Measurements from ENCODE around the gene TGFBRAP1.
"Not testable (repeated sequence)": the region's sequence is repeated elsewhere in the genome, so short reads cannot be mapped to it uniquely, and the experiment has no call there.

The TGFBRAP1 gene

DNA sequence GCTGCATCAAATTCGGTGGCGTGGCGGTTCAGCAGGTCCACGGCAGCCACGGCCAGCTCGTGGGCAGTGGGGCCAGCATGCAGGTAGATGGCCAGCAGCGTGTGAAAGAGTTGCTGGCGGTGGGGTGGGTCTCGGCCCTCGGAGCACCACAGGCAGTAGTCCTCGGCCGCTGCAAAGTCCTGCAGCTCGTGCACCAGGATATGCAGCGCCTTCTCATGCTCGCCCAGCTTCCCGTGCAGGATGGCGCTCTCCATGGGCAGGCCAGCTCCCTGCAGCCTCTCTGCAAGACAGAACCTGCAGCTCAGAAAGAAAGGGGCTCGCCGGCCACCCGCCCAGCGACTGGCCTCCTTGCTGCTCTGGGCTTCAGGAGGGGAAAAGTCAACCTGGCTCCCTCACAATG, 60.1 kb downstream of the TGFBRAP1 start:
- no peak for DNase-seq

DNA sequence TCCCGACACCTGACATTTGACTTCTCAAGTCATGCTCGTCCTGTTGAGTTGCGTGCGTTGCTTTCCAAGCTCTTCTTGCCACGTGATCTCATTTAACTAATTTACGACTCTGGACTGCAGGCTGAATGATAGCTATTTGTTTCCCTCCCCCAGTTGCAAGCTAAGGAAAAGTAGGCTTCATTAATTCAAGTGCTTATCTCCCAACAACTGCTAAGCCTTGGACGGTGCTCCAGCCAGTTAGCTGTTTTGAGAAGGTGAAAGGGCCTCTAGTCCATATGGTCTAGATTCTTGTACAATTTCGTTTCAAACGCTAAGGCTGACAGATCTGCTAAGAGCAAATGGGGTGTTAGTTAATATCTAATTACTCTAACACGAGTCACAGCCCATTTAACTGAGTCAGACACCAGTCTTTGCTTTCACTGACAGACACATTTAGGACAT, 66.9 kb downstream of the TGFBRAP1 start:
- DNase-seq = no peak

DNA sequence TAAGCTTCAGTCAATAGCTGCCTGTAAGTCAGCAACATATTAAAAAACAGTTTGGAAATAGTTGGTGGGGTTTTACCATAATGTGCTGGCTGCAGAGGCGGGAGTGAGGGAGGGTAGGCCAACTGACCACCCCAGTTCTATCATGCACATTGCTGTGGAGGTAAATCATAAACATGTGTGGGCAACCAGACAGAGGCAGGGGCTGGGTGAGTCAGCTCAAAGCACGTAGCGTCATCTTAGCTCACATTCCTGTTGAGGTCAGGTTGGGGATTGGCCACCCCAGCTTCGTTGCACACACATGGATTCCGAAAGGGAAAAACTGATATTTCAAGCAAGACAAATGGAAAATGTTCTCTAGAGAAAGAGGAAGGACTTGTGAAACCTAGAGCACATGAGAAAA, 68.5 kb downstream of the TGFBRAP1 start:
- DNase-seq = no peak

DNA sequence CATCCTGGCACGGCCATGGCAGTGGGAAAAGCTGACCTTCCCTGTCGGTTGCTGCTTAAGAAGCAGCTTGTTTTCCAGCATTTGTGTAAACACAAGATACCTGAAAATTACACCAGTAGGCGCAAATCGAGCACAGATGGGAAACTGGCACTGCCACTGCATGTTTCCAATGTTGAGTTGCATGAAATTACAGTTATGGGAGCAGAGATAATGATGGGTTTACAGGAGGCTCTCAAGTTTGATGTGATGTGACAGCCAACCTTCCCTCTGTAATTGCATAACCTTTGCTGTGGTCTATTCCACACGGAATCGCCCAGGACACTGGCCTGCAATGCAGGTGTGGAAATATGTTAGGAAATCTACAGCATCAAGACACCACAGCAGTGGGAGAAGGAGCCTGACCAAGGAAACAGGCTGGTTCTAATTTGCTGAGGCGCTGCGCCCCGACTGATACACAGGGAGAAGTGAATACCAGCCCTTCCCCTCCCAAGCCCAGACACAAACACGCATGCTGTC, 70.6 kb downstream of the TGFBRAP1 start:
- DNase-seq = no peak

DNA sequence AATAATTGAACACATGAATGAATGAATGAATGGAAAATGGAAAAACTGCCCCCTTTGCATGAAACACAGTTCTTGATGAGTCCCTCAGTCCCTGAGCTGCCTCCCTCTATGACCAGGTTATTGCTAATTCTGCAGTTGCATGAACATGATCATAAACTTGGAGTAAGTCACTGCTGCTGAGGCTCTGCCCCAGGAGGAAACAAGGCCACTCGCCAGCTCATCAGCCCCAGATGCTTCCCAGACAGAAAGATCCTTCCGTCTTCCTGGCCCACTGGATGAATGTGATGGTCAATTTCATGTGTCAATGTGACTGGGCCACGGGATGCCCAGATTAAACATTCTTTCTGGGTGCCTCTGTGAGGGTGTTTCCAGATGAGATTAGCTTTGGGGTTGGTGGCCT, 71.6 kb downstream of the TGFBRAP1 start:
- no peak for DNase-seq

DNA sequence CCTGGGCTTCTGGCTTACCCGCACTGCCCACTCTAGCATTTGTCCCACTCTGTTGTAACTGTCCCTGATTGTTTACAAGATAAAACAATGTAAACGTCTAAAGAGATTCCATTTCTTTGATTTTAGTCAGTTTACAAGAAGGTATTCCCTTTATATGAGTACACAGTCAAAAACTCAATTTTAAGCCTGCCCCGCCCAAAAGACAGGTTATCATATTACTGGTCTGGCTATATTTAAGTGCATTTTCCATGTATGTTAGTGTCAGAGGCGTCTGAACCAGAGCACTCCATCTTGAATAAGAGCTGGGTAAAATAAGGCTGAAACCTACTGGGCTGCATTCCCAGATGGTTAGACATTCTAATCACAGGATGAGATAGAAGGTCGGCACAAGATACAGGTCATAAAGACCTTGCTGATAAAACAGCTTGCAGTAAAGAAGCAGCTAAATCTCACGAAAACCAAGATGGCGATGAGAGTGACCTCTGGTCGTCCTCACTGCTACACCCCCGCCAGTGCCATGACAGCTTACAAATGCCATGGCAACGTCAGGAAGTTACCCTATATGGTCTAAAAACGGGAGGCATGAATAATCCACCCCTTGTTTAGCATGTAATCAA, 73.0 kb downstream of the TGFBRAP1 start:
- DNase-seq = no peak

DNA sequence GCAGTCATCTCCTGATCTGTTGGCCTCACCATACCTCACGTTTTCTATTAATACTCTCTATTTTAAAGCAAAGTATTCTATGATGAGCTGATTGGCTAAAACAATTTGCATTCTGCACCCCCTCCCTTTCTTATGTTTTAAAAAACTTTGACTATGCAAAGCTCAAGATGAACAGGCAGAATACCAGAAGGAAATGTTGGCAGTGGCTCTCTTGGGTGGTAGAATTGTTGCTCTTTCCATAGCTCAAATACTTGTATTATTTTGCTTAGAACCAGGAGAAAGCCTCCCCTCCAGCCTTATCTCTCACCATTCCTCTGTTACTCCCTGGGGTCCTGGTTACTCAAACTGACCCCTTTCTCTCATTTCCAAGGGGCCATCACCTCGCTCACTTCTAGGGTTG, 73.6 kb downstream of the TGFBRAP1 start:
- no peak for DNase-seq

DNA sequence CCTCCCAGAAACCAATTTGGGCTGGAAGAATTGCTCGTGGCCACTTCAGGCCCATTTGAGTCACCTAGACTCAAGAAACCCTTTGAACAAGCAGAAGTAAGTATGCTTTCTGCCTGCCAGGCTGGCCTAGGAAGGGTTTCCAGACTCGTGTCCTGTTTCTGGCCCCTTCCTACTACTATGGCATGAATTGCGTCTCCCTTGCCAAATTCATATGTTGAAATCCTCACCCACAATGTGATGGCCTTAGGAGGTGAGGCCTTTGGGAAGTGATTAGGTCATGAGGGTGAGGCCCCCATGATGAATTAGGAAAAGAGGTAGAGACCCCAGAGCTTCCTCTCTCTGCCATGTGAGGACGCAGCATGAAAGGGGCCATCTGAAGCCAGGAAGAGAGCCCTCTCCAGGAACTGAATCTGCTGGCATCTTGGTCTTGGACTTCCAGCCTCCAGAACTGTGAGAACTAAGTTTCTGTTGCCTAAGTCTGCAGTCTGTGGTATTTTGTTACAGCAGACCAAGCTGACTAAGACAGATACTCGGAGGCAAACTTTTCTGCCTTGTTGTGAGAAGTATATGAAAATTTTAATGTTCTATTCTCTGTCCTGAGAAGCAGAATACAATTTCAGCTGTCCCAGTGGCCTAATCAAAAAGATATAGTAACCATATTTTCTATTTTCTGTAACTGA, 74.9 kb downstream of the TGFBRAP1 start:
- DNase-seq = no peak

DNA sequence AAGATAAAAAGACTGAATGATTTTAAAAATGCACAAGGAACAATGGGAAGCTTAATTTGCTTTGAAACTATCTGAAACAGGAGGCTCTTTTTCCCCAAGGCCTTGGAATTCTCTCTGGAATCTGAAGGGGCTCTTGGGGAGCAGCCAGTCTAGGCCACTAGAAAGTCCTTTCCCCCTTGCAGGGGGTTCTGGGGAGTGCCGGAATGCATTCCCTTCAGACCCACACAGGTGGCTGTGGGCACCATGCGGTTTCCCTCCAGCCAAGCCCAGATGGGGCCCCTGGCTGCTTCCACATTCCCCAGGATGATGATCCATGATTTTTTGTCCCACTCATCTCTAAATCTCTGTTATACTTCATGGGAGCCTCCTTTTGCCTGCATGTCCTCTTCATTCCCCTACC, 77.3 kb downstream of the TGFBRAP1 start:
- DNase-seq = no peak

DNA sequence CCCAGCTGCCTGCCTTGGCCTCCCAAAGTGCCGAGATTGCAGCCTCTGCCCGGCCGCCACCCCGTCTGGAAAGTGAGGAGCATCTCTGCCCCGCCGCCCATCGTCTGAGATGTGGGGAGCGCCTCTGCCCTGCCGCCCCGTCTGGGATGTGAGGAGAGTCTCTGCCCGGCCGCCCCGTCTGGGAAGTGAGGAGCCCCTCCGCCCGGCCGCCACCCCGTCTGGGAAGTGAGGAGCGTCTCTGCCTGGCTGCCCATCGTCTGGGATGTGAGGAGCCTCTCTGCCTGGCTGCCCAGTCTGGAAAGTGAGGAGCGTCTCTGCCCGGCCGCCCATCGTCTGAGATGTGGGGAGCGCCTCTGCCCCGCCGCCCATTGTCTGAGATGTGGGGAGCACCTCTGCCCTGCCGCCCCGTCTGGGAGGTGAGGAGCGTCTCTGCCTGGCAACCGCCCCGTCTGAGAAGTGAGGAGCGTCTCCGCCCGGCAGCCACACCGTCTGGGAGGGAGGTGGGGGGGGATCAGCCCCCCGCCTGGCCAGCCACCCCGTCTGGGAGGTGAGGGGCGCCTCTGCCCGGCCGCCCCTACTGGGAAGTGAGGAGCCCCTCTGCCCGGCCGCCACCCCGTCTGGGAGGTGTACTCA, 78.4 kb downstream of the TGFBRAP1 start:
- not testable (repeated sequence) for DNase-seq

DNA sequence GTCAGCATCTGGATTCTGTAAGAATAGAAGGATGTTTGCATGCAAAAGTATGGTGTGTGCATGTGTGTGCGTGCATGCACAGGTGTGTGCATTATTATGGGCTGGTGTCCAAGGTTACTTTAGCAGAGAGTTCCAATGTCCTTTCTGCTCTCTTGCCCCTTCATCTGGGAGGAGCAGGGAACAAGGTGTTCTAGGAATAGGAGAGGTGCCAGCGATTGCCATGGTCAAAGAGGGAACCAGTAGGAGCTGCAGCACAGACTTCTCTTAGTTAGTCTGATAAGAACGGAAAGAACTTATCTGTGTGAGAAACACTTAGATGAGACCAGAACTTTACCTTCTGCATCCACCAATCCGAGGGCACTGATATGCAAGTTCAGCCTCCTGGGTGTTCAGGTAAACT, 79.6 kb downstream of the TGFBRAP1 start:
- DNase-seq = no peak

DNA sequence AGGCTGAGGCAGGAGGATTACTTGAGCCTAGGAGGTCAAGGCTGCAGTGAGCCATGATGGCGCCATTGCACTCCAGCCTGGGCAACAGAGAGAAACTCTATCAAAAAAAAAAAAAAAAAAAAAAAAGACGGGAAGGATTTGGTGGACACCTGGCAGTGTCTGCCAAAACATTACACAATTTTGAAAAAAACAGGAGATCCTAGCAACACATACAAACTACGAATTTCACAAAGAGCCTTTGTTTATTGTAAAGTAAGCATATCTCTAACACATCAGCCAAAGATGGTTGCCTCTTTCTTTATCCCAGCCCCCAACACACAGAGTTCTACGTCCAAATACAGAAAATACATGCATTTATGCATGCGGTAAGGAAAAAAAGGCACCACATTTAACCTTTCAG, 80.4 kb downstream of the TGFBRAP1 start:
- no peak for DNase-seq

DNA sequence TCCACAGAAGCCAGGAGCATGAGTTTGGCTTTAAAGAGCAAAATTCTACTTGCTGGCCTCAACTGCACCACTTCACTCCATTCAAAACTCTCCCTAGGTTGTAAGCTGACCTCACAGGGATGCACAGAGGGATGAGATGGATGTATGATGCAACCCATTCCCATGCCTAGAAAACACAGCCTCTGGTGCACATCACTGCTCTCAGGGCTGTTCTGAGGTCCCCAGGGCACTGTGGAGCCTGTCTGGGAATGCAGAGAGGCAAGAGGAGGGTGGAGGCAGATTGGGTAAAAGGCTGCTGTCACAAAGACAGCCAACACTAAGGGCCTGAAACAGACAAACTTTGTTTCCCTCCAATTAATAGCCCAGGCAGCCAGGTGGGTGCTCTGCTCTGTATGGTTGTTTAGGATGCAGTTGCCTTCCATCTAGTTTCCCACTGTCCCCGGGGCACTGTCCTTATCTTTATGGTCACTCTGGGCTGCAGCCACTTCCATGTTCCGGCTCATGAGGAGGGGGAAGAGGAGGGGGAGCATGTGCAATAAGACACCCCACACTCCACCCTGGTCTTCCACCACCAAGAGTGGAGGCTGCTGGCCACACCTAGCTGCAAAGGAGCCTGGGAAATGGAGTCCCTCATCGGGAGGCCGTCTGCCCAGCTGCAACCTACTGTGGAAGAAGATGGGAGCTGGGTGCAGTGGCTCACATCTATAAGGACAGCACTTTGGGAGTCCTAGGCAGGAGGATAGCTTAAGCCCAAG, 81.0 kb downstream of the TGFBRAP1 start:
- no peak for DNase-seq

DNA sequence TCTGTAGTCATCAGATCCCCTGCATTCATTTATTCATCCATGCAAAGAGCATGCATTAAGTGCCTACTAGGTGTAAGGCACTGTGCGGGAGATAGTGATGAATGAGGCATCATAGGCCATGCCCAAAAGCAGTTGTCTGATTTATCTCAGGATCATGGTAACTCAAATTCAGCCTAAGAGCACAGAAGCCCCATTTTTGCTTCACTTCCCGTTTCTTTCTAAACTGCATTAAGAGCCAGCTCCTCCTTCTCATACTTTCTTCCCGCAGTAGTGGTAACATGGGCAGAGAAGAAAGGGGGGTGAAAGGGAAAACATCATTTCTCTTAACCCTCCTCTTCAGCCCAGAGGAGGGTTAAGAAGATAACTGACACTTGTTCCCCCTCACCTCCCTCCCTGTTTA, 85.1 kb downstream of the TGFBRAP1 start:
- DNase-seq = no peak

DNA sequence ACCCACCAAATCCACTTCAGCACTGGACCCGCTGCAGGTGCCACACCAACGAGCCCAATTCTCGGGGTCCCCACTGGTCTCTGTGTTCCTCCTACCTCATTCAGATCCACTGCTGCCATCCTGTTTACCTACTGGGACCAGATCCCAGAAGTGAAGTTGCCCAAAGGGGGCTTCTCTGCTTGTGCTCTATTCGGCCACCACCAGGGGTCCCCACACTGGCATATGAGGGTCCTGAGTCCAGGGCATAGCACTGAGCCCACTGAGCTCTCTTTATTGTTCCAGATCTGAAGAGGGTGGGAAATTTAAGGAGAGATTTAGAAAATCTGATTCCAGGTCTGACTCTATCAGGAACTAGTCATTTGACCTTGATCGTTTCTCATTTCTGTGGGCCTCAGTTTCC, 85.6 kb downstream of the TGFBRAP1 start:
- DNase-seq = no peak

DNA sequence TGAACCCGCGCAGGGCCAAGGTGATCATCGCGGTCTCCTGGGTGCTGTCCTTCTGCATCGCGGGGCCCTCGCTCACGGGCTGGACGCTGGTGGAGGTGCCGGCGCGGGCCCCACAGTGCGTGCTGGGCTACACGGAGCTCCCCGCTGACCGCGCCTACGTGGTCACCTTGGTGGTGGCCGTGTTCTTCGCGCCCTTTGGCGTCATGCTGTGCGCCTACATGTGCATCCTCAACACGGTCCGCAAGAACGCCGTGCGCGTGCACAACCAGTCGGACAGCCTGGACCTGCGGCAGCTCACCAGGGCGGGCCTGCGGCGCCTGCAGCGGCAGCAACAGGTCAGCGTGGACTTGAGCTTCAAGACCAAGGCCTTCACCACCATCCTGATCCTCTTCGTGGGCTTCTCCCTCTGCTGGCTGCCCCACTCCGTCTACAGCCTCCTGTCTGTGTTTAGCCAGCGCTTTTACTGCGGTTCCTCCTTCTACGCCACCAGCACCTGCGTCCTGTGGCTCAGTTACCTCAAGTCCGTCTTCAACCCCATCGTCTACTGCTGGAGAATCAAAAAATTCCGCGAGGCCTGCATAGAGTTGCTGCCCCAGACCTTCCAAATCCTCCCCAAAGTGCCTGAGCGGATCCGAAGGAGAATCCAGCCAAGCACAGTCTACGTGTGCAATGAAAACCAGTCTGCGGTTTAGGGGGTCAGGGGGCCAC, 87.1 kb downstream of the TGFBRAP1 start:
- no peak for DNase-seq

DNA sequence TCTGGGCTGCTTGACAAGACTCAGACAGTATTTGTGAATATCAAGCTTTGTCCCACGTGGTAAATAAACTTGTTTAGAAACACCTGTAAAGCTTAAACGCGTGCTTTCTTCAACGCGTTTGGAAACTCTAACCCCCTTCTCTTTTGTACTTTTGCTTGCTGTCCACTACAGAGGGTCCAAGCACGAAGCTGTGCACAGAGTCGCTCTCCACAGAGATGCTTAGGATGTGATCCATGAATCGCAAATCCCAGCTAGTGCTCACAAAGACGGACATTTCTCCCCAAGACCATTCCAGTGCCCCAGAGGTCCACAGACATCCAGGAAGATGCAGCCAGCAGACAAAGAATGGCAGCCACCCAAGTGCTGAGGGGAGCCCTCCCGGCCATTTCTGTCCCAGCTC, 88.1 kb downstream of the TGFBRAP1 start, which contains the start of gene GPR45:
Gene GPR45 (plus strand): TSS at position 301 of the 400 bp plus-strand sequence. CDS start 116 bp downstream, outside the sequence.
- DNase-seq = no peak

DNA sequence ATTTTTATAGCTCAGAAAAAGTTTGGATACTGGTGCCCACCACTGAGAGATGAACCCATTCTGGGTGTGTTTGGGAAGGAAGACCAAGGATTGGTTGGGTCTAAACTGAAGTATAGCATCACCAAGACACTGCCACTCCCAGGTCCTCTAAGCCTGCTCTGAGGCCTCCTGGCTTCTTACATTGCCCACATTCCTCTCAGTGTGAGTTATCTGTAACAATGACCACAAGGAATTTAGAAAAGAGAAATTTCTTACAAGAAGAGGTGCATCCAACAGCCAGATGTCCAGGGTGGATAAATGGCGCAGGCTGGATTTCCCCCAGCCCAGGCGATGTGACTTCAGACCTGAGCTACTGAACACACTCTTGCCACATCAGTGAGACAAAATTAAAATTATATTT, 89.6 kb downstream of the TGFBRAP1 start:
- DNase-seq = no peak

DNA sequence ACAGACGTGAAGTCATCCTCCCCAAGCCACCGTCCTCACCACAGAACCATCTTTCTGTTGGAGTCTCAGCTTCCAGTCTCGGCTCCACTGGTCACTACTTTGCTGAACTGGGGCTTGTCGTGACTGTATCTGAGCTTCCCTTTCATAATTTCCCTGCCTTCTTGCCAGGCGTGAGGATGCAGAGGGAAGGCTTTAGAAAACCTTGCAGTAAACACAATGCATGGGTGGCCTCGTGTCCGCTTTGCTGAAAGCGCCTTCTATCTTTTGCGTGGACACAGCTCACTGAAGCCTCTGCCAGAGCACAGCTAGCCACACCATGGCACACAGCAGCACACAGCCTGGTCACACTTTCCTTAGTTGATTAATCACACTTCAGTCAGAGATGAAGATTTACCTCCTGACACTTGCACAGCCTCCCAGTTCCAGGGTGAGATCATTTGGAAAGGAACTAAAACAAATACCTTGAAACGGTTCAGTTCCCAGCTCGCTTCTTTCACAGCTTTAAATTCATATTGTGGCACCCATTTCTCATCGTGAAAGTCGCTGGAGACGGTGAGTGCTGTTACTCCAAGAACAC, 90.8 kb downstream of the TGFBRAP1 start:
- no peak for DNase-seq

DNA sequence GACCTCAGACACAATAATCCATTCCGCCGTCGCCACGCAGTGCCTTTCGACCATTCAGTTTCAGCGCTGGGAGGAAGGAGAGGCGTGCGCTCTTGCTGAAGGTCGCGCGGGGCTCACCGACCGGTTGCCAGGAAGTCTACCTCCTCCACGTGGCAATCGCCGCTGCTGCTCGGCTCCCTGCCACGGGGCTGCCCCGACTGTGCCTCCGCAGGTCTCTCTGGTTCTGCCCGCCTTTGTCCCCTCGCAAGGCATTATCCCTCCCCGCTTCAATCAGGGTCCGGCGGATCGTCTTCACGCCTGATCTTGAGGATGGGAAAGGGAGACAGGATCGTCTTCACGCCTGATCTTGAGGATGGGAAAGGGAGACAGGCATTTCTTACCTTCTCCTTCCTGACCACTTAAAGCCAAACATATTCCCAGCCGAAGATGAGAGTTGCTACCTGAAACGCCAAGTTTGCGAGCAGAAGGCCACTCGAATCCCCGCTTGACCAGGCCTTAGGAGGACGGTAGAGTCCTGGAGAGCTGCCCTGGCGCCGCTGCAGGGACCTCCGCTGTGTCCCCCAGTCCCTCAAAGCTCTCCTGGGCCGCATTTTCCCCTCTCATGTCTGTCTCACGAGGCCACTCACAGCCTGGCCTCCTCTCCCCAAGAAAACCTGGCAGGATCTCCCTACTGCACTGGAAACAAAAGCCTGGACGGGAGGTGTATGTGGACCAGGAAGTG, 92.3 kb downstream of the TGFBRAP1 start:
- DNase-seq = no peak

DNA sequence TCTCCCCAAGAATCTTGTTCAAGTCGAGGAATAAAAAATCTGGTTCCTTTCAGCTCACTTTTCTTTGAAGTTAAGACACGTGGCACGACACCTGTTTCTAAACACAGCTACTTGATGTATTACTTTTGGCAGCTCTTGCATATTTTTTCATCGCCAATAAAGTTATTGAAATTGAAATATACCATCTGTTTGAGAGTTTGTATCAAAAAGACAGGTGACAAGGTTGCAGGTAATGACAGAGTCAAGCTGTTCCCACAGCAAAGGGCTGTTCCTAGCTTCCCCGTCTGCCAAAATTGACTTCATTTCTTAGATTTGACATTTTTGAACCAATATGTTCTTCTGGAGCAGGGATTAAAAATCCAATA, 93.5 kb downstream of the TGFBRAP1 start:
- no peak for DNase-seq
